Measurements from ENCODE around the gene FUOM. TPM values are rescaled to one million over a fixed set of nuclear protein-coding genes. Genes with fewer than 3 reads are reported as not detected.
A peak's percentile ranks its signal among the peaks of the same experiment; 100 is the strongest.

Gene FUOM
- polyA plus RNA-seq, 1 of the 3 experiments (the other 2 are of a cell fraction) = 32.5 TPM

DNA sequence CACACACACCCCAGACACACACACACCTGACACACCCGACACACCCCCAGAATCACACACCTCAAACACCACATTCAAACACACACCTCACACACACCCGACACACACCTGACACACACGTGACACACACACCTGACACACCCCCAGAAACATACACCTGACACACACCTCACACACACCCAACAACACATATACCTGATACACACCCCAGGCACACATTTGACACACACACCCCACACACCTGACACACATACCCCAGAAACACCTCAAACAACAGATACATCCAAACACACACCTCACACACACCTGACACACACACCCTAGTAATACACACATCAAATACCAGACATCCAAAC is 20.5 kb downstream of the FUOM start:
- Histone ChIP-seq H3K4me2 (no peak overlapping the region), H4K20me1 (ENCODE audit: insufficient read depth) (no peaks in the 10 kb centered on the region)
- CTCF ChIA-PET = no interaction called here

DNA sequence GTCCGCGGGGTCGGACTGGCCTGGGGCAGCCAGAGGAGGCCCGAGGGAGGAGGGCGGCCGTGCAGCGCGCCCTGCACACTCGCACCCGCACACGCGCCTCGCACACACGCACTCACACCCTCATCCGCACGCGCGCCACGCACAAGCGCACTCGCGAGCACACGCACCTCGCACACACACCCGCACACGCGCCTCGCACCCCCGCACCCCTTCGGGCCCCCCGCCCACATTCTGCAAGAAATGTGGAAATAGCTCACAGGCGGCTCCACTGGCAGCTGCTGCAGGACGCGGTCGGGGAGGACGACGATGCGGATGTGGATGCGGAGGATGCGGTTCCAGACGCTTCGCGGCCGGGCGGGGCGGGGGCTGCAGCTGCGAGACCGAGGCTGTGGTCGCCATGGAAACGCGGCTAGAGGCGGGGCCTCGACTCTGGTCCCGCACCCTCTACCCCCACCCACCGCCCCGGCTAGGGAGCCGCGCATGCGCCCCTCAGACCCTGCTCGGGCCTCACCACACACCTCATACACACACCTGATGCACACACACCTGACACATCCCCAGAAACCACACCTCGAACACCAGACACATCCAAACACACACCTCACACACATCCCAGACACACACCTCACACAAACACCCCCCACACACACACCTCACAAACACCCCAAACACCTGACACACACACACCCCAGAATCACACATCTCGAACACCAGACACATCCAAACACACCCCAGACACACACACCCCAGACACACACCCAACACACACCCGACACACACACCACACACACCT is 21.0 kb downstream of the FUOM start, which contains the start of gene CALY:
Gene CALY (minus strand): TSS at position 320 of the 793 bp plus-strand sequence. CDS start 7,907 bp downstream, outside the sequence.
- H2AFZ ChIP-seq (ENCODE audit: low read depth) = no peak within 1 kb of the TSS
- H3K4me2 ChIP-seq = peak within 1 kb of the TSS; percentile 79
- no peaks in the 10 kb centered on the region for H3K9me3 ChIP-seq
- no peak for TF ChIP-seq SMC3 (IDR thresholded peaks at IDR 0.05; ENCODE audit: low read depth, low read length)
- TF ChIP-seq NRF1 (IDR thresholded peaks at IDR 0.05; ENCODE audit: low read depth, low read length) = peak; percentile 60
- no peak for TF ChIP-seq MEF2A (IDR thresholded peaks at IDR 0.05; ENCODE audit: borderline replicate concordance, low read depth)
- 0 out of 2 replicates have a peak, but pooled peaks have one; percentile 64 for TF ChIP-seq EZH2phosphoT487 (IDR thresholded peaks at IDR 0.05; ENCODE audit: borderline replicate concordance, low read depth)
- TF ChIP-seq, protein P1, sequence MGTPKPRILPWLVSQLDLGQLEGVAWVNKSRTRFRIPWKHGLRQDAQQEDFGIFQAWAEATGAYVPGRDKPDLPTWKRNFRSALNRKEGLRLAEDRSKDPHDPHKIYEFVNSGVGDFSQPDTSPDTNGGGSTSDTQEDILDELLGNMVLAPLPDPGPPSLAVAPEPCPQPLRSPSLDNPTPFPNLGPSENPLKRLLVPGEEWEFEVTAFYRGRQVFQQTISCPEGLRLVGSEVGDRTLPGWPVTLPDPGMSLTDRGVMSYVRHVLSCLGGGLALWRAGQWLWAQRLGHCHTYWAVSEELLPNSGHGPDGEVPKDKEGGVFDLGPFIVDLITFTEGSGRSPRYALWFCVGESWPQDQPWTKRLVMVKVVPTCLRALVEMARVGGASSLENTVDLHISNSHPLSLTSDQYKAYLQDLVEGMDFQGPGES (IDR thresholded peaks at IDR 0.05; ENCODE audit: low read depth, low read length) = no peak
- H4K20me1 ChIP-seq (ENCODE audit: insufficient read depth) = no peaks in the 10 kb centered on the region
- 7% methylated on average over 26 of the region's 63 CpGs for WGBS (ENCODE audit: low lambda C conversion rate)
- ChIA-PET CTCF (interaction anchor here (1.2 to 1.4 kb wide), 2 partner anchors 12 to 21 kb away, joined by 3 to 4 read pairs; partner anchors contain the start of gene FUOM), POLR2A (interaction anchor here (0.6 to 1.5 kb wide), 2 partner anchors 12 to 13 kb away, joined by 3 to 6 read pairs; no protein-coding TSS in a partner anchor)
- peak within 1 kb of the TSS in 1 of 2 experiments; percentile 46; a peak in 2 of 4 replicates for H3K4me3 ChIP-seq (ENCODE audit: low read depth in 2 of 2, low read length in 1 of 2)
- no peaks in the 10 kb centered on the region for H3F3A ChIP-seq (replicated peaks; ENCODE audit: insufficient read depth)
- no peaks in the 10 kb centered on the region for H3K36me3 ChIP-seq (replicated peaks in 1 of 2; ENCODE audit: control insufficient read depth in 1 of 2, insufficient read depth in 2 of 2, low read length in 1 of 2)
- peak; percentile 92 for DNase-seq
- no peaks in the 10 kb centered on the region for H3K79me2 ChIP-seq (ENCODE audit: insufficient read depth)
- no peak within 1 kb of the TSS for H3K9ac ChIP-seq
- H3K9me2 ChIP-seq = no peaks in the 10 kb centered on the region
- H3K27me3 ChIP-seq (ENCODE audit: insufficient read depth) = peaks cover 66% of the 10 kb centered on the region
- no peak within 1 kb of the TSS for H3K27ac ChIP-seq (ENCODE audit: low read depth in 2 of 2, low read length in 1 of 2)
- H3K4me1 ChIP-seq (ENCODE audit: control insufficient read depth in 1 of 2, insufficient read depth in 2 of 2, low read depth in 1 of 2, low read length in 1 of 2) = peaks cover 0 to 2% of the 10 kb centered on the region in 2 experiments; a peak in 2 of 4 replicates

More for the DNA sequence above, 20.5 kb downstream of the FUOM start:
- peaks cover 0 to 2% of the 10 kb centered on the region in 2 experiments; a peak in 2 of 4 replicates for H3K4me1 ChIP-seq (ENCODE audit: control insufficient read depth in 1 of 2, insufficient read depth in 2 of 2, low read depth in 1 of 2, low read length in 1 of 2)
- no peak overlapping the region for H2AFZ ChIP-seq (ENCODE audit: low read depth)
- no peaks in the 10 kb centered on the region for H3K79me2 ChIP-seq (ENCODE audit: insufficient read depth)
- POLR2A ChIA-PET = no interaction called here
- no peak overlapping the region for H3K9ac ChIP-seq
- no peak for TF ChIP-seq JUND (IDR thresholded peaks at IDR 0.05)
- TF ChIP-seq, protein P2, sequence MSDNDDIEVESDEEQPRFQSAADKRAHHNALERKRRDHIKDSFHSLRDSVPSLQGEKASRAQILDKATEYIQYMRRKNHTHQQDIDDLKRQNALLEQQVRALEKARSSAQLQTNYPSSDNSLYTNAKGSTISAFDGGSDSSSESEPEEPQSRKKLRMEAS (IDR thresholded peaks at IDR 0.05; ENCODE audit: low read depth) = no peak
- no peak for TF ChIP-seq GABPA (IDR thresholded peaks at IDR 0.05; ENCODE audit: low read depth)
- no peak for TF ChIP-seq TAF1 (IDR thresholded peaks at IDR 0.05; ENCODE audit: borderline replicate concordance, low read depth, low read length)
- TF ChIP-seq SMC3 (IDR thresholded peaks at IDR 0.05; ENCODE audit: low read depth, low read length) = no peak
- no peak for TF ChIP-seq EZH2phosphoT487 (IDR thresholded peaks at IDR 0.05; ENCODE audit: borderline replicate concordance, low read depth)
- TF ChIP-seq FOSL2 (IDR thresholded peaks at IDR 0.05; ENCODE audit: borderline replicate concordance, low read depth) = no peak
- no peak for TF ChIP-seq FOXJ3 (CRISPR knock-in tag; IDR thresholded peaks at IDR 0.05)
- TF ChIP-seq, protein P3, sequence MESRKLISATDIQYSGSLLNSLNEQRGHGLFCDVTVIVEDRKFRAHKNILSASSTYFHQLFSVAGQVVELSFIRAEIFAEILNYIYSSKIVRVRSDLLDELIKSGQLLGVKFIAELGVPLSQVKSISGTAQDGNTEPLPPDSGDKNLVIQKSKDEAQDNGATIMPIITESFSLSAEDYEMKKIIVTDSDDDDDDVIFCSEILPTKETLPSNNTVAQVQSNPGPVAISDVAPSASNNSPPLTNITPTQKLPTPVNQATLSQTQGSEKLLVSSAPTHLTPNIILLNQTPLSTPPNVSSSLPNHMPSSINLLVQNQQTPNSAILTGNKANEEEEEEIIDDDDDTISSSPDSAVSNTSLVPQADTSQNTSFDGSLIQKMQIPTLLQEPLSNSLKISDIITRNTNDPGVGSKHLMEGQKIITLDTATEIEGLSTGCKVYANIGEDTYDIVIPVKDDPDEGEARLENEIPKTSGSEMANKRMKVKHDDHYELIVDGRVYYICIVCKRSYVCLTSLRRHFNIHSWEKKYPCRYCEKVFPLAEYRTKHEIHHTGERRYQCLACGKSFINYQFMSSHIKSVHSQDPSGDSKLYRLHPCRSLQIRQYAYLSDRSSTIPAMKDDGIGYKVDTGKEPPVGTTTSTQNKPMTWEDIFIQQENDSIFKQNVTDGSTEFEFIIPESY (IDR thresholded peaks at IDR 0.05; ENCODE audit: borderline replicate concordance, low read depth) = no peak
- TF ChIP-seq ELF1 (IDR thresholded peaks at IDR 0.05) = no peak
- no peak for TF ChIP-seq MXI1 (IDR thresholded peaks at IDR 0.05; ENCODE audit: low read depth, low read length)
- TF ChIP-seq YY1 (IDR thresholded peaks at IDR 0.05; ENCODE audit: low read depth) = no peak
- no peak for TF ChIP-seq RAD21 (IDR thresholded peaks at IDR 0.05; ENCODE audit: low read length)
- no peak for TF ChIP-seq GATA2 (CRISPR knock-in tag; IDR thresholded peaks at IDR 0.05)
- no peak for TF ChIP-seq RCOR1 (IDR thresholded peaks at IDR 0.05; ENCODE audit: low read length)
- TF ChIP-seq POLR2AphosphoS5 (IDR thresholded peaks at IDR 0.05; ENCODE audit: low read depth, low read length) = no peak
- no peaks in the 10 kb centered on the region for H3K9me2 ChIP-seq
- no peak for DNase-seq
- H3K27me3 ChIP-seq (ENCODE audit: insufficient read depth) = peaks cover 66% of the 10 kb centered on the region
- H3K4me3 ChIP-seq (ENCODE audit: low read depth in 2 of 2, low read length in 1 of 2) = no peak overlapping the region
- no peaks in the 10 kb centered on the region for H3K36me3 ChIP-seq (replicated peaks in 1 of 2; ENCODE audit: control insufficient read depth in 1 of 2, insufficient read depth in 2 of 2, low read length in 1 of 2)
- H3K9me3 ChIP-seq = no peaks in the 10 kb centered on the region
- 16% methylated on average over 3 of the region's 3 CpGs for WGBS (ENCODE audit: low lambda C conversion rate)
- no peaks in the 10 kb centered on the region for H3F3A ChIP-seq (replicated peaks; ENCODE audit: insufficient read depth)
- H3K27ac ChIP-seq (ENCODE audit: low read depth in 2 of 2, low read length in 1 of 2) = no peak overlapping the region

Data from SK-N-SH (cell line).